ENCODE measurements around the gene RNF150.
"Not testable (repeated sequence)": the region's sequence is repeated elsewhere in the genome, so short reads cannot be mapped to it uniquely, and the experiment has no call there.

Gene RNF150

DNA sequence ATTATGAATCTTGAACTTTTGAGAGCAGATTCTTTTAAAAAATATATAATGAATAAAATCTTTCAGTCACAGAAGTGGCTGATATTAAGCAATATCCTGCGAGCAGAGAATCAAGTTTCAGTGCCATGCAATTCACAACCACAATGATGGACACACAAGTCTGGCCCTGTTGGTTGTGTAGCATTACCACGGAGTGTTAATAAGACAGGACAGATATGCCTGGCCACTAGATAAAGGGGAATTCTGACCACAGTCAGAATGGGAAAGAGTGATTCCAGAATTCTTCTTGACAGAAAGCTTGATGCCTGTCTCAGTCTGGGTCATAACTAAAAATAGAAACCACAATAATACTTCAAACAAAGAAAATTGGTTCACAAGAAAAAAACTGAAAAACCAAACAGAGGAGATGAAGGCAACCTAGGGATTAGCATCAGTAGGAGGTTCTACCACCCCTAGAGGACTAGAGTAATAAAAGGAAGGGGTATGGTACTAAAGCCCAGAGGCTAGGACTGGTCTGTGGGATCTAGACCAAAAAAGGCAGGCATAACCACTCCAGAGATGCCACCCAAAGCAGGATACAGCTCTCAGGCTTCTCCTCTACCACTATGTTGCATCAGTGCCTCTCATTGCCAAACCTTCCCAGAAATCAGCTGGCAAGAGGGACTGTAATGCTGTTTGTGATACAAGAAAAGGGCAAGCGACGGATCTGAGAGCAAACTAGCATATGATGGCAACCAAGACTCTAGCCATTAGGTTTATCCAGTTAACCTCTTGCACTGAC is 59.0 kb downstream of the RNF150 start:
- no peak for DNase-seq

DNA sequence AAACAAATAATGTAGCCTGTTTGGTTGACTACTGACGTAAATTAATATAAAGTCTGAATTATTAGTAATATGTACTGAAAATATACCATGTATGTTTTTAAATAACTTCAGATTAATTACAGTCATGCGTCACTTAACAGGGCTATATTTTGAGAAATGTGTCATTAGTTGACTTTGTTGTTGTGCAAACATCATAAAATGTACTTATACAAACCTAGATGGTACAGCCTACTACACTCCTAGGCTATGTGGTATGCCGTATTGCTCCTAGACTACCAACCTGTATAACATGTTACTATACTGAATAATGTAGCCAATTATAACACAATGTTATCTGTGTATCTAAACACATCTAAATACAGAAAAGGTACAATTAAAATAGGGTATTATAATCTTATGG is 66.6 kb downstream of the RNF150 start:
- no peak for DNase-seq

DNA sequence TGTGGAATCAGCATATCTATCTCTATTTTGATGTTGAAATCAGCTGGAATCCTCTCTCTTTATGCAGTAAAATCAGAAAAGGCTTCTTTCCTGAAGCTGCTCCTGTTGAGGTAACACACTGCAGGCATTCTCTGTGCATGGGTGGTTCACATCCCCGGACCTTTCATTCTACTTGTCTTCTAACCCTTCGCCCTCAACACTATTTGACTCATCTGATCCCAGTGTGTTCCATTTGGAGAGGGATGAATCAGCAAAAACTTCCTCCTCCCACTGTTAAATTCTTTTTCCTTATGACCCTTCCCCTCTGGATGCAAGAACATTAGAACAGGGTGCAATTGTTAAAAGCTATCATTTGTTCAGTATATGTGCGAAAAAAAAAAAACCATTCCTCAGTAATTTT is 67.4 kb downstream of the RNF150 start:
- no peak for DNase-seq

DNA sequence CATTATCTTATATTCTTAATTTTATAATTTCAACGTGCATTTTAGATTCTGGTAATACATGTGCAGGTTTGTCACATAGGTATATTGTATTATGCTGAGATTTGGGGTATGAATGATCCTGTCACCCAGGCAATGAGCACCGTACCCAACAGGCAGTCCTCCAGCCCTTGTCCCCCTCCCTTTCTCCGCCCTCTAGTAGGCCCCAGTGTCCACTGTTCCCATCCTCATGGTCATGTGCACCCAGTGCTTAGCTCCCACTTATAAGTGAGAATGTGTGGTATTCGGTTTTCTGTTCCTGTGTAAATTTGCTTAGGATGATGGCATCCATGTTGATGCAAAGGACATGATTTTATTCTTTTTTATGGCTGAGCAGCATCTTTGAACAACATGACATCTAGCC is 70.6 kb downstream of the RNF150 start:
- DNase-seq, result no peak

DNA sequence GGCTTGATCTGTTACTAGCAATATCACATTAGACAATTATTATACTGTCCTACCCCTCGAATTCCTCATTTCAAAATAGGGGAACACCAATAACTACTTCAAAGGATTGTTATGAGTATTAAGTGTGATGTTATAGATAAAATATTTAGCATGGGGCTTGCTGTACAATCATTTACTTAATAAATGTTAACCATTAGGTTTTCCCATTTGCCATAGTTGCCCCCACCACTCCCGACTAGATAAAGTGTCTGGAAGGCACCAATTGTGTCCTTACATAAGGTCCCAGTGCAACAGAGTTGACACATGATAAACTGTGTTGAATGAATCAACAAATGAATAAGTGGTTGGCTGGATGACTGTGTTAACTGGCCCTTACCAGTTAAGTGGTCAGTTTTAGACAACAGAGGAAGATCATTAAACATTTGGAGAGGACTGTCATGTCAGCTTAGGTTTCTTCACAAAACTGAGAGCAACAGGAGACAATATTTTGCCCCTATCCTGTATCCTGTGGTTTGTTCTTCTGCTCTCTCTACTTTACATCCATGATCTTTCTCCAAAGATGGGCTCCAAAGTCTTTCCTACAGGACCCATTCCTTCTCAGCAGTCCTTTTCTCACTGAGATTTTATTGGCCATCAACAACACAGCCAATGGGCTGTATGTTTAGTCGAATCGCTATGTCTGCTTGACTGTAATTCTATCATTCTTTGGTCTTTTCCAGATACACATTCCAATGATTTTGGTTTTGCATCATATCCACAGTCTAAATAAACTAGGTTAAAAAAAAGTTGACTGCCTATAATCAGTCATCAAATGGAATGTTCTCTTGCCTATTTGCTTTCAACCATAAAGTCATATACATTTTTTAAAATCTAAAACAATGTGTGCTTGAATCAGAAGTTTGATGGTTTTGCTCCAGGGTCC is 74.4 kb downstream of the RNF150 start:
- DNase-seq, result no peak

DNA sequence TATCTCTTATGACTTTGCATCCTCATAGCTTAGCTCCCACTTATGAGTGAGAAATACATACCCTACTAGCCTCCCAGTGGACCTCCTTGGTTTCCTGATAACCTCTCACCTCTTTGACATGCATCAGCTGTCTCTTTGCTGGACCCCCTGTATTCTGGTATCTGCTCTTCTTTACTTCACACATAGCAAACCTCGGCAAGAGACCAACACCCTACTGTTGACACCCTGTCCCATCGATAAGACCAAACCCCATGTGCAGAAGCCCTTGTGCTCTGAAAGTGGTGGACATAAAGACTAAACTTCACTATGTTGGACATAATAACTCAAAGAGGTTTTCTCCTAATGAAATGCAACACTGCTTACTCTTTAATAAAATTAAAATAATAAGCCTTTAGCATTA is 75.7 kb downstream of the RNF150 start:
- no peak for DNase-seq

DNA sequence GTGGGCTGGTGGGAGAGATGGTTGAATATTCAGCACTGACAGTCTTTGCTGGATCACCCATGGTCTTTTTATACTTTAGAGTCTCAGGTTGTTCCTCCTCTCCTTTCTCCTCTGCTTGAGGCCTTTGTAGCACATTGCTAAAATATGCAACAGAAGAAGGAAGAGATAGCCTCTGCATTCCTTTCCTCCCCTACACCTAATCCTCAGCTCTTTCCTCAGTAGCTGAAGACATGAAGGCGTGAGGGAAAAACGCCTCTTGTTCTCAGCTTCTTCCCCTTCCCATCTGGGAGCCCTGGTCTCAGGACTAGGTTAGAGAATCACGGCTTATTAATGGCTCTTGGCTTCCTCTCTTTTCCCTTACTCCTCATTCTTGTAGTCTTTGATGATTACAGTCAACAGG is 76.8 kb downstream of the RNF150 start:
- DNase-seq, result no peak

DNA sequence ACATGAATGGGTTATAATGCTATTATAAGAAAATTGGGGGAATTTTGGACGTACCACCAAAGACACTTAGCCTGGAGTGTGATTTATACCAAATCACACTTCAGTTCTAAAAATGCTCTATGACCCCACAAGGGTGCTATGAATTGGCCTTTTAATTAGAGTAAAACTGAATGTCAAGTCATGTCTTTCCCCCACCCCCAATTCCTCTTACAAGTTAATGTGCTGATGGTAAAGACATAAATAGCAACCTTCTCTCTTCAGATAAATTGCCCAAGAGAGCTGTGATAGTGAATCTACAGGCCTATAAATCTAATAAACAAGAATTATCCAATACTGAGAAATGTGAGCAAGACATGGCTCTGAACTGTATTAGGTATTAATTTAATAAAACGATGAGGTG is 78.8 kb downstream of the RNF150 start:
- DNase-seq, result no peak

DNA sequence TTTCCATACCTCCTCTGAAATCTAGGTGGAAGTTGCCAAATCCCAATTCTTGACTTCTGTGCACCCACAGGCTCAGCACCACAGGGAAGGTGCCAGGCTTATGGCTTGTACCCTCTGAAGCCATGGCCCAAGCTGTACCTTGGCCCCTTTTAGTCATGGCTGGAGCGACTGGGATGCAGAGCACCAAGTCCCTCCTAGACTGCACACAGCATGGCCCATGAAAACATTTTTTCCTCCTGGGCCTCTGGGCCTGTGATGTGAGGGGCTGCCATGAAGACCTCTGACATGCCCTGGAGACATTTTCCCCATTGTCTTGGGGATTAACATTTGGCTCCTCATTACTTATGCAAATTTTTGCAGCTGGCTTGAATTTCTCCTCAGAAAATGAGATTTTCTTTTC is 82.3 kb downstream of the RNF150 start:
- DNase-seq, result not testable (repeated sequence)

DNA sequence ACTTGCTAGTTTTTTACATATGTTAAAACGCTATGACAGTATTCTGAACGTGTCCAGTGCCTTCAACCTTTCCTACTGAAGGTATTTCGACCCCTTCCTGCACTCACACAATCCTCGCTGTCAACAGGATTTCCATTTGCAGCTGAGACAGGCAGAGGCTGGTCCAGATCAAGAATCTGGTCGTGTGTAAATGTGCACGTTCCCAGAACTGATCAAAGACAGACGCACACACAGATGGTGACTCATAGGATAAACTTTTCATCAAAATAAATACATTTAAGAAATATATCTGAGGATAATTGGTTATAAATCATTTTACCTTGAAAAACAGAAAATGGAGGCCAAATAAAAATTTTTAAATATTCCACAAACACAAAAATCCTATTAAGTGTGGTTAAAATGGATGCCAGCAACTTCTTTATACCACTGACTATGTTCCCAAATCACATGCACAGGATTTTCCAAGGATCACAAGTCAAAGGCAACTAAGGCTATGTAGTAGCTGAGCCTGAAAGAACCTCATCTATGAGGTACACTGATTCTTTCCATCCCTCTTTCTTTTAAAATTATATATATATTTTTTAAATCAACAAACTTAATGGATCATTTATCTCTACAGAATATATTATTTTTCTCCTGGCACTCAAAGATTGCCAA is 85.9 kb downstream of the RNF150 start:
- no peak for DNase-seq

DNA sequence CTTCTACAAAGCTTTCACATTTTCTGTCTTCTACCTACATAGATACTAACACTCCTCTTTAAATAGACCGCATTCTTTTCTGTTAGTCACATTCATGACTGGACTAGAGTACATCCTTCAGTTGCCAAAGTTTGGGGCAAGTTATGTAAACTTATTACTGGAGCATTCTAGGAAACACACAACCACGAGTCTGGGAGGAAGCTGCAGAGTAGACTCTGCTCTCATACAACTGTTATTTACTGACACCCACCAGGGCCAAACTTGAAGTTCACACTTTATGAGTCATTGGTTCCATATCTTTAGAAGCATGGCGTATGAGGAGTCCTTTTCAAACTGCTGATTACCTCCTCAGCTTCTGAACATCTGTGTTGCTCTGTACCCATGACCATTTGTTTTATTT is 87.0 kb downstream of the RNF150 start:
- DNase-seq, result no peak

DNA sequence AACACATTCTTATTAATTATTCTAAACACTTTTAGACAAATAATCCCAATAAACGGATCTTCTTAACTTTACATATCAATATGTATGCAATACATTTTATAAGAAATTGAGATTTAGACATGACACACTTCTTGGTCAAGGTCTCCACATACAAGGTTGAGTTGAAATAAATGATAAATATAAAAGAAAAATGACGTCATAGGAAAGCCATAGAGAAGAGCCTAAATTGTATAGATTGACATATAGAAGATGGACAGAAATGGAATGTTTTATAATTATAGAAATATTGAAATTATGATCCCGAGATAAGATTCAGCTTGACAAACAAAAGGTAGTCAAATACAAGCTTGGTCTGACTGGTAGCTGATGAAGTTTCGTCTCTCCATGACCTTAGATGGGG is 87.4 kb downstream of the RNF150 start:
- DNase-seq, result no peak

DNA sequence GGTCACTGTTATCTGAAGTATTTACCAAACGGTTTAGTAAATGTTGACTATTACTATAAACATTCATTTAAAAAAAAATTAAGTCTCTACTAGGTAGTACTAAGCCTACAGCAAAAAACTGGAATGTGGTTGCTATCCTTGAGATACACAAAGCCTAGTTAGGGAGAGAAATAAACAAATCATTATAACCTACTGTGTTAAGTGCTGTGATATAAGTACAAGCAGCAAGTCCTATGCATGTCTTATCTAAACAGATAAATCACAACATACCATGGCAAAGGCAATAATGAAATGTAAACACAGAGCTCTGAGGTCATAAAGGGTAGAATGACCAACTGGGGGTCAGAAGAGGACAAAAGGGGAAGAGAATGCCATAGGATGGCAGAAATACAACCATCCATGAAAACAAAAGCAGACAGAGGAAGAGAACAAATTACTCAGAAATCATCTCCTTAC is 92.2 kb downstream of the RNF150 start:
- DNase-seq, result no peak

DNA sequence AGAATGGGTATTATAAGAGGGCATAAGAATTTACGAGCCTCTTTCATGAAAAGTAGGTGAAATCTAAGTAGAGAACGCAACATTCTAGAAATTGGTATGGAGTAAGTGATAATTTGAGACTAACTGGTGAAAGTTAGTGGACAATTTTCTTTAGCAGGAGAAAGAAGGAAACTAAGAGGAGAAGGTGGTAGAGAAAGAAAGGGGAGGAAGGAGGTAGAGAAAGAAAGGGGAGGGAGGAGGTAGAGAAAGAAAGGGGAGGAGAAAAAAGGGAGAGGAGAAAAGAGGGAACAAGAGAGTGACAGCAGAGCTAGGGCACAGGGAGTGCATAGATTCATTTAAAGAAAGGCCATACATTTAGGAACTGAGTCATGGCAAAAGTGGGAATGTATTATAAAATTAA is 94.1 kb downstream of the RNF150 start:
- DNase-seq, result no peak

DNA sequence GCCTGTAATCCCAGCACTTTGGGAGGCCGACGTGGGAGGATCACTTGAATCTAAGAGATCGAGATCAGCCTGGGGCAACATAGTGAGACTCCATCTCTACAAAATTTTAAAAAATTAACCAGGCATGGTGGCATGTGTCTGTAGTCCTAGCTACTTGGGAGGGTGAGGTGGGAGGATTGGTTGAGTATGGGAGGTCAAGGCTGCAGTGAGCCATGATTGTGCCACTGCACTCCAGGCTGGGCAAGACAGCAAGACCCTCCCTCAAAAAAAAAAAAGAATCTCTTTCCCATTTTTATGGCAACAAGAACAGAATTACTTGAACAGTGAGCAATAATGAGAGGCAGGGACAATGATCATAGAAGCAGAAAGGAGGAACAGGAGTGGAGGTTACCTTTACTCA is 94.8 kb downstream of the RNF150 start:
- DNase-seq, result no peak

DNA sequence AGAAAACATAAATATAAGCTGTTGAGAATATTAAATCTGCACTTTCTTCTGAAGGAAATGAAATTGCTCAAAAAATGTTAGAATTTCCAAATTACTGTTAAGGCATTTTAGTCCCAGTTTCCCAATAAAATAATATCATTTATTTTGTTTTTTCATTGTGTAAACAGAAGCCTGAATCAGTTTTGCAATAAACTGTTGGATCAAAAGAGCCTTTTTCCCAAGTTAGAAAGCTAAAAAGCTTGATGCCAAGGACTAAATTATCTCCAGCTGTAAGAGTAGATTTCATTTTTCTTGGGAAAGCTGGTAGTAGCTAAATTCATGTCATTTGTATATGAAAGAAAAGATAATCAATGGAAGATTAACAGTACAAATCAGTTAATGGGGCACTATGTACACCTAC is 95.8 kb downstream of the RNF150 start:
- no peak for DNase-seq

DNA sequence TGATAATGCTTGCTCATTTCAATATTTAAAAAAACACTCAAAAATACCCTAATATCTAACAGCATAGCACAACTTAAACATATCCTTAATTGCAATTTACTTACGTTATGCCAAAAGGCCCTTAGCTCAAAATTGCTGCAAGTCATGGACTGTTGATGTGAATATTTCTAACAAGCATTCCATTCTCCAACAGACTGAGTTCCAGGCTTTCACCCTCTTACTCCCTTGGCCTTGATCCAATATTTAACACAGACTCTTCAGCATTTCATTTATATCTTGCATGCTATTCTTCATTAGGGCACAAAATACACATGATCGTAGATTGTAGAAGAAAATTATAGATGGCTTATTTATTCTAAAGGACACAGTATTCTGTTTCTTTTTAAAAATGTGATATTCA is 96.5 kb downstream of the RNF150 start:
- DNase-seq, result no peak

DNA sequence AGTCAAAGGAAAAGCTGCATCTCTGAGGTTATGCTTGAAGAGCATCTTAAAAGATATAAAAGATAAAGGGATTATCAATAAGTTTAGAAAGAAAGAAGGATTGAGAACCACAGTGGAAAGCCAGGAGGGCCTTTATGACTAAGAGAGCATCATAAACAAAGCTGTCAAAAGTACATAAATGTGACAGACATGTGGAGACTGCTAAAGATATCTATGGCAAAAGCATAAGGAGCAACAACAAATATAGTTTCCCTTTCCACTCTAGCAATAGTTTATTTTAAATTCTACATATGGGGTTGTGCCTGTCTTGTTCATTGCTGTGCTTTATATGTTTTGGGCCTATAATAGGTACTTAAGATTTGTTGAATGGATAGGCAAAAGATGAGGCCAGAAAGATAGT is 97.3 kb downstream of the RNF150 start:
- no peak for DNase-seq

DNA sequence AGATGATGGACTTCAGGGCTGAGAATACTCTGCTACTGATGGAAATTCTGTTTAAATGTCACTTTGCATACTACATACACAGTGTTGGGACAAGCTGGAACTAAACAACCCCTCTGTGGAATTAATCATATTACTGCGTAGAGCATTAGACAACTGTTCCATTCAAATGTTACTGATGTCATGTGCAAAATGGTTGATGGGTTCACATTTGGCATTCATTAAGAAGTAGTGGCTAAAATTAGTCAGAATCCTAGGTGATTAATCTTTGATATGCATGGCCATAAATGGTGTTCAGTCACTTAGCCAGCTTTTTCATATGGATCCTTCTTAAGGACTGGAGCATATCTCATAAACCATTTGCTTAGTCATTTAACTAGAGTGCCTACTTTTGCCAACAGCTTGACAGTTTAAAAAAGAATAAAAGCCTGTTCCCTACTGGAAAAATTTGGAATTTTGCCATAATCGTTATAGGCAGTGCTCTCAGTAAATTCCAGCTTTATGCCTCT is 105.2 kb downstream of the RNF150 start:
- peak; percentile 25 for DNase-seq

DNA sequence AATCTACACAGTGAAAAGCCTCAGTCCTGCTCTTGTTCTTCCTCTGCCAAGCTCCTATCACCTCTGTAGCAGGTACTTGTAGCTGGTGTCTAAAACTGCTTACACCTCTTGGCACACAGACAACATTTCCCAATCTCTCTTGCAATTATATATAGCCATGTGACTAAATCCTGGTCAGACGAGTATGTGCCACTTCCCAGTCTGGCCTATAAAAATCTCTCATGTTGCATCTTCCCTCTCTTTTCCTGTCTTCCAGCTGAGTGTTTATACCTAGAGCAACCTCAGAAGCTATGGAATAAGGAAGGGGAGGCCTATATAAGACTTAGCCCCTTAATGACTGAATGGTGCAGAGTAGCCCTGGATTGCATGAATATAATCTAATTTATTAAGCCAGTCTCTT is 105.8 kb downstream of the RNF150 start:
- DNase-seq, result peak; percentile 7

DNA sequence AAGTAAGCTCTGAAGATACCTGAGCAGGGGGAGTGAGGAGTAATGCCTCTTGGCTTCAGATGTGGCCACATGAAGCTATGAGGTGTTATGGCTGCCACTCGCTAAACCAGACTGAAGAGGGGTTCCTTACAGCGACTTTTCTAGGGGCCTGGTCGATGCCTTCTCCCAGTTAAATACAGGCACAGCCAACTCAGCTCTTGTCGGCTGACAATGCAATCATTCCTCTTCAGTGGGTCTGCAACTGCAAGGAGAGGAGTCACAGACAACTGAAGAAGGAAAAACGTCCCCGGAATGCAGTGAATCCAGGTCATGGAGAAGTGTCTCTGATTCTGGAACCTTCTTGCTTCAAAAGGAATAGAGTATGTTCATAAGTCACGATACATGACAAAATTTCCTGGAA is 106.4 kb downstream of the RNF150 start:
- DNase-seq, result no peak

DNA sequence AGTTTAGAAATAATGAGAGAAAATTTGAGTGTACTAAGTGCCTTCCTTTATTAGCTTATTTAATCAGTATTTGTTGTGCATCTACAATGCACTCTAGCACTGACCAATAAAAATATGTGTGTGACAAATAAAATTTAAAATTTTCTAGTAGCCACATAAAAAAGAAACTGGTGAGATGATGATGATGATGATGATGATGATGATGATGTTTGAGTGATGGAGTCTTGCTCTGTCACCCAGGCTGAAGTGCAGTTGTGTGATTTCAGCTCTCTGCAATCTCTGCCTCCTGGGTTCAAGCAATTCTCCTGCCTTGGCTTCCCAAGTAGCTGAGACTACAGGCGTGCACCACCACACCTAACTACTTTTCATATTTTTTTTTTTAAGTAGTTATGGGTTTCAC is 110.2 kb downstream of the RNF150 start:
- no peak for DNase-seq

DNA sequence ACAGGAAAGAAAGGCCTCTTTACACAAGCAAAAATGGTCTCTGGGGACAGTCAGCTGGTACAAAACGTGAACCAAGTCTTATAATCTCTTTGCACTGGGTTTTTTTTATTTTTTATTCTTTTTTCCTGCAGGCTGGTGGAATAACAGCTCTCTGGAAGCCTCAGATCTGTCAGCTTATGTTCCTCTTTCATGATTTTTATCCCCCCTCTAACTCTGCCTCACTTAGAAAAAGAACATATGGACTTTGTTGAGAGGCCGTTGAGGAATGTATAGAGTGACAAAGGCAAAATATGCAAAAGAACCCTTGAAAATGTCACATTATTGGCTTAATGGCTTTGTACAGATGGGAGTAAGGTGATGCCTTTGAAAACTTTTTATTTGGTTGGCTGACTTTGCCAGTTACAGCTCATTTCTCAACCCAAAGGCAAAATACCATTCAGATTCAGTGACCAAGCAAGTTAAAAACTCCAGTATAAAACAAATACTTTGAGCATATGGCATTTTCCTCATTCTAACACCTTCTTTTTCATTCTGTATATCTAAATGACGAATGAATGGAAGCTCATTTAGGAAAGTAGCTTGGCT is 111.1 kb downstream of the RNF150 start:
- peak; percentile 56 for DNase-seq
